ENCODE data around the gene RGL1. TPM values are rescaled to one million over a fixed set of nuclear protein-coding genes. Genes with fewer than 3 reads are reported as not detected.

Gene RGL1
- total RNA-seq, 2 donors from 2014 or later, result 9.9 to 16.2 TPM

DNA sequence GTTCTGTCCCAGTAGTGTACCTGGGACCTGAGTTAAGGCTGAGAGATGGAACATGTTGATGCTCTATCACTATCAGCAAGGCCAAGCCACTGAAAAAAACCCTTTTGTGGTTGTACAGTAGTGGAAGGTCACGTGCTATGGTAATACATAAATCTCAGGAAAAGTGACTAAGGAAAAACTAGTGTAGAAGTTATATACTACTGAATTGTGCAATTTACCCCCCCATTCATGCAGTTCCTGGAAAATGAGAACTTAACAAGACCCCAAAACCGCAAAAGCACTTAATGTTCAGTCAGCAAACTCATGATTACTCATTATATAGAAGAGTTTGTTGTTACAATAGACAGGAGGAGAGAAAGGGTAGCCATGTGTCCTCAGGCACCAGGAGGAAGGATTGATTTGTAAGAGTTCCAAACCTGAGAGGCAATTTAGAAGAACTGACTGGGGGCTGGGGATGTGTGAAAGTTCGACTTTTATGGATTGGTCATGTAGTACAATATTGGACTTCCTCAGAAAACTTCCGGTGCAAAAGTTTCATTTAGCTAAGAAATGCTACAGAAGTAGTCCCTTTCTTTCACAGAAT lies 91.6 kb downstream of the RGL1 start:
- no peaks in the 10 kb centered on the region for H3K4me1 ChIP-seq
- H3K27ac ChIP-seq, result no peak overlapping the region
- TF ChIP-seq, protein P1, sequence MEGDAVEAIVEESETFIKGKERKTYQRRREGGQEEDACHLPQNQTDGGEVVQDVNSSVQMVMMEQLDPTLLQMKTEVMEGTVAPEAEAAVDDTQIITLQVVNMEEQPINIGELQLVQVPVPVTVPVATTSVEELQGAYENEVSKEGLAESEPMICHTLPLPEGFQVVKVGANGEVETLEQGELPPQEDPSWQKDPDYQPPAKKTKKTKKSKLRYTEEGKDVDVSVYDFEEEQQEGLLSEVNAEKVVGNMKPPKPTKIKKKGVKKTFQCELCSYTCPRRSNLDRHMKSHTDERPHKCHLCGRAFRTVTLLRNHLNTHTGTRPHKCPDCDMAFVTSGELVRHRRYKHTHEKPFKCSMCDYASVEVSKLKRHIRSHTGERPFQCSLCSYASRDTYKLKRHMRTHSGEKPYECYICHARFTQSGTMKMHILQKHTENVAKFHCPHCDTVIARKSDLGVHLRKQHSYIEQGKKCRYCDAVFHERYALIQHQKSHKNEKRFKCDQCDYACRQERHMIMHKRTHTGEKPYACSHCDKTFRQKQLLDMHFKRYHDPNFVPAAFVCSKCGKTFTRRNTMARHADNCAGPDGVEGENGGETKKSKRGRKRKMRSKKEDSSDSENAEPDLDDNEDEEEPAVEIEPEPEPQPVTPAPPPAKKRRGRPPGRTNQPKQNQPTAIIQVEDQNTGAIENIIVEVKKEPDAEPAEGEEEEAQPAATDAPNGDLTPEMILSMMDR (IDR thresholded peaks at IDR 0.05), result no peak
- TF ChIP-seq POLR2A (IDR thresholded peaks at IDR 0.05), result no peak
- ATAC-seq (no peak), DNase-seq (peak in 1 of 4 donors; percentile 39)
- H3K36me3 ChIP-seq (replicated peaks in 1 of 2; ENCODE audit: insufficient read depth in 1 of 2, low read depth in 2 of 2), result no peaks in the 10 kb centered on the region
- no peak overlapping the region for H3K4me3 ChIP-seq
- WGBS, 2 donors, result 67 to 75% methylated on average over 4 of the region's 4 CpGs
- no peaks in the 10 kb centered on the region for H3K9me3 ChIP-seq
- intact Hi-C loops (cut with DNase I), result no loop called here
- H3K27me3 ChIP-seq, result no peaks in the 10 kb centered on the region

DNA sequence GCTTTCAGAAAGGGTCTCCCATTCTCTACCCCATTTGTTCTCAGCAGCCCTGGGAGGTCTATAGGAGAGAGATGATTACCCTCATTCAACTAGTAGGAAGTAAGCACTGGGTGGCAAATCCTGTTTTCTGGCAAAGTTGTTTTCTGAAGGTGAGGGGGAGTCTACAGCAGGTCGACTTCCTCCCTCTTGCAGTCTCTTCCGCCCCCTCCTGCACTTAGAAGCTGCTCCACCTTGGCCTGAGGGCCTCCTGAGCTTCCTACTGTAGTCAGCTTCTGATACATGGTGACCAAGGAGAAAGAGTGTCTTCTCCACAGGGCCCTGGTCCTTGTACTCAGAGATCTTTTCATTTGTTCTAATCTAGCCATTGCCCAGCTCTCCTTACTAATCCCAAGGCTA lies 93.1 kb downstream of the RGL1 start:
- no peak for ATAC-seq
- intact Hi-C loops (cut with DNase I), result no loop called here
- TF ChIP-seq, protein P1 (IDR thresholded peaks at IDR 0.05), result no peak
- no peak for TF ChIP-seq POLR2A (IDR thresholded peaks at IDR 0.05)
- WGBS, 2 donors, result 51 to 66% methylated on average over 2 of the region's 2 CpGs
- Histone ChIP-seq H3K9me3 (no peaks in the 10 kb centered on the region), H3K4me1 (no peaks in the 10 kb centered on the region), H3K27ac (no peak overlapping the region), H3K27me3 (no peaks in the 10 kb centered on the region), H3K4me3 (no peak overlapping the region), H3K36me3 (replicated peaks in 1 of 2; ENCODE audit: insufficient read depth in 1 of 2, low read depth in 2 of 2) (no peaks in the 10 kb centered on the region)
- DNase-seq, result no peak

DNA sequence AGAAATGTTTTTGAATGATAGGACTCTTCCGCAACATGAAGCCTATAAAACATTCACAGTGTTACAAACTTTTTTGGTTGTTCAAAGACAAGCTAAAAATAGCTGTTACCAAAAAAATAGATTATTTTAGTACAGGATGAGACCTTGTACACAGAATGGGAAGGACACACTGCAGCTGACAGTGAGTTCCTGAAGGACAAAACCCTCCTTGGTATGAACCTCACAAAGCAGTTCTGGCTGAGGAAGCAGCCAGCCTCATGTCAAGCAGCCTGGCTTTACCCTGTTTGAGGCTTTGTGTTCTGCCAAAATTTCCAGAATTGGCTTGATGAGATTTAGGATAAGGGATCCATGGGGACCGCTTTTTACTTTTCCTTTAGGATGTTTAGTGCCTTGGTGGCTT lies 93.7 kb downstream of the RGL1 start:
- Histone ChIP-seq H3K4me3 (no peak overlapping the region), H3K27me3 (no peaks in the 10 kb centered on the region), H3K9me3 (no peaks in the 10 kb centered on the region), H3K27ac (no peak overlapping the region), H3K4me1 (no peaks in the 10 kb centered on the region), H3K36me3 (replicated peaks in 1 of 2; ENCODE audit: insufficient read depth in 1 of 2, low read depth in 2 of 2) (no peaks in the 10 kb centered on the region)
- intact Hi-C loops (cut with DNase I), result no loop called here
- DNase-seq (no peak), ATAC-seq (no peak)
- TF ChIP-seq, protein P1 (IDR thresholded peaks at IDR 0.05), result no peak
- TF ChIP-seq POLR2A (IDR thresholded peaks at IDR 0.05), result no peak
- 55 to 82% methylated on average over 2 of the region's 2 CpGs for WGBS, 2 donors

DNA sequence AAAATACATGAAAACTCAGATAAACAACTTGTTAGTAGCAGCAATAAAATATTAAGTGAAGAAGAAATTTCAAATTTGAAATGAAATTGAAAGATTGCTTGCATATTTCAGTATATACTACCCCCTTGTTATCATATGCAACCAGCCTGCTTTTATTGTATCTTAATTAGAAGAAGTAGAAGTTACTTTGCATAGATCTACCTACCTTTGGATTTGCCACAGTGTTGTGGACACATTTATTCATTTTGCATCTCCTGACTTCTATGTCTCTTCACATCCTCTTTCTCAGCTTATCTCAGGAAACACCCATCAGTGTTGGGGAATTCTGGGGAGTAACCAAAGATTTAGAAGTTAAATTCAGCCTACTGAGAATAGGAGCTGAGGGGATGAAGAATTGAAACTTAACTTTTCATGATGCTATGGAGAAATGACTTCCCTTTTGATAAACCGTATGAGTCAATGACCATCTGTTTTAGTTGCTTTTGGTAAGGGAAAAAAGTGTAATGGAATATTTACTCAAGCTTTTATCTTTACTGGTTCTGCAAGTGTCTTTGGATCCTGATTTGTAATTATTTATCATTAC lies 96.9 kb downstream of the RGL1 start:
- DNase-seq (no peak), ATAC-seq (no peak)
- Histone ChIP-seq H3K4me1 (no peaks in the 10 kb centered on the region), H3K27me3 (no peaks in the 10 kb centered on the region), H3K27ac (no peak overlapping the region), H3K36me3 (replicated peaks in 1 of 2; ENCODE audit: insufficient read depth in 1 of 2, low read depth in 2 of 2) (no peaks in the 10 kb centered on the region), H3K4me3 (no peak overlapping the region), H3K9me3 (no peaks in the 10 kb centered on the region)
- intact Hi-C loops (cut with DNase I), result no loop called here
- TF ChIP-seq, protein P1 (IDR thresholded peaks at IDR 0.05), result no peak
- 24 to 26% methylated on average over 1 of the region's 1 CpG for WGBS, 2 donors

DNA sequence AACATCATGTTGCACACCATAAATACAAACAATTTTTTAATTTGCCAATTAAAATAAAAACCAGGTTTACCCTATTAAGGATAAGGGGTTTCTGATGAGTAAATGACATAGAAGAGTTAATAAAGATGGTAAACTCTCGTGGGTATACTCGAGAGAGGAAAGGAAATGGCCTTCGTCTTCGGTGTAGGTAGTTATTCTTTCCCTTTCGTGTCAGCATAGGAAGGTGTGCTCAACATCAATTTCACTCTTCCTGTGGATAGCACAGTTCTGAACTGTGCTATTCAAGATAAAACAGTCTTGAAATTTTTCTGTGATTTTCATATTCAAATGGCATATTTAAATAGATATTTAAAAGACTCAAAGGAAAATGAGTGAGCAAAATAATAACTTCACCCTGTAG lies 98.2 kb downstream of the RGL1 start:
- Histone ChIP-seq H3K36me3 (replicated peaks in 1 of 2; ENCODE audit: insufficient read depth in 1 of 2, low read depth in 2 of 2) (no peaks in the 10 kb centered on the region), H3K27ac (no peak overlapping the region), H3K4me3 (no peak overlapping the region), H3K4me1 (no peaks in the 10 kb centered on the region), H3K27me3 (no peaks in the 10 kb centered on the region), H3K9me3 (no peaks in the 10 kb centered on the region)
- intact Hi-C loops (cut with DNase I), result no loop called here
- TF ChIP-seq, protein P1 (IDR thresholded peaks at IDR 0.05), result no peak
- no peak for TF ChIP-seq POLR2A (IDR thresholded peaks at IDR 0.05)
- ATAC-seq (no peak), DNase-seq (no peak)
- 70 to 71% methylated on average over 5 of the region's 5 CpGs for WGBS, 2 donors
